WERI-Rb-1 (cell line): Measurements from ENCODE around the gene R3HDM4.
"Not testable (repeated sequence)": the region's sequence is repeated elsewhere in the genome, so short reads cannot be mapped to it uniquely, and the experiment has no call there.

ENCODE experiments used
- DNase-seq: peaks from one replicate; pipeline ENCODE4 v3.0.0-alpha.2; 2020
- H3K27ac ChIP-seq: fragments of 250-450 bp; sonication (Bioruptor Pico); 2 replicates; pipeline ENCODE4 v1.5.1; 2020; ENCODE audit warnings: mild to moderate bottlenecking, moderate library complexity
- H3K27me3 ChIP-seq: fragments of 250-450 bp; sonication (Bioruptor Pico); 2 replicates; pipeline ENCODE4 v1.5.1; 2021; ENCODE audit warnings: mild to moderate bottlenecking, low read depth, moderate library complexity; ENCODE audit not compliant: insufficient read depth, severe bottlenecking
- H3K36me3 ChIP-seq: fragments of 250-450 bp; sonication (Bioruptor Pico); 2 replicates; pipeline ENCODE4 v1.5.1; 2020; ENCODE audit warnings: mild to moderate bottlenecking, moderate library complexity
- H3K4me3 ChIP-seq: 2 replicates; pipeline ENCODE4 v1.5.1; 2011; ENCODE audit warnings: low read depth, mild to moderate bottlenecking, control low read depth, low read length
- H3K9me3 ChIP-seq: fragments of 250-450 bp; sonication (Bioruptor Pico); 2 replicates; pipeline ENCODE4 v1.5.1; 2021; ENCODE audit warnings: mild to moderate bottlenecking, moderate library complexity; ENCODE audit not compliant: severe bottlenecking
- CTCF ChIP-seq: IDR thresholded peaks from 2 replicates; pipeline ENCODE4 v1.5.1; 2011; ENCODE audit warnings: low read depth, mild to moderate bottlenecking, control low read depth, inconsistent platforms, low read length

R3HDM4 gene

GRCh38 chr19:913080-913748 lies at the start of gene R3HDM4:
Gene R3HDM4, minus strand, starts transcription at chr19:913219. Its CDS starts 62 bp downstream, at chr19:913157.
- Histone ChIP-seq H3K36me3 (no peaks in the 10 kb centered on the region; the same call in 1 of the 2 replicates), H3K27ac (peak within 1 kb of the TSS; percentile 45), H3K9me3 (no peaks in the 10 kb centered on the region), H3K27me3 (peaks cover 8% of the 10 kb centered on the region), H3K4me3 (peak within 1 kb of the TSS; percentile 62)
- DNase-seq = peak; percentile 66
- TF ChIP-seq CTCF = no peak

- Histone ChIP-seq H3K27ac (no peak overlapping the region), H3K27me3 (no peaks in the 10 kb centered on the region), H3K4me3 (no peak overlapping the region), H3K9me3 (peaks cover 7% of the 10 kb centered on the region), H3K36me3 (peaks cover 62% of the 10 kb centered on the region)
- DNase-seq = no peak
- TF ChIP-seq CTCF = no peak
Measured at GRCh38 chr19:961866-962620, 49.0 kb upstream of the R3HDM4 start.

GRCh38 chr19:960601-960938 lies 47.6 kb upstream of the R3HDM4 start:
- no peak for DNase-seq
- peaks cover 54% of the 10 kb centered on the region for H3K36me3 ChIP-seq

DNA sequence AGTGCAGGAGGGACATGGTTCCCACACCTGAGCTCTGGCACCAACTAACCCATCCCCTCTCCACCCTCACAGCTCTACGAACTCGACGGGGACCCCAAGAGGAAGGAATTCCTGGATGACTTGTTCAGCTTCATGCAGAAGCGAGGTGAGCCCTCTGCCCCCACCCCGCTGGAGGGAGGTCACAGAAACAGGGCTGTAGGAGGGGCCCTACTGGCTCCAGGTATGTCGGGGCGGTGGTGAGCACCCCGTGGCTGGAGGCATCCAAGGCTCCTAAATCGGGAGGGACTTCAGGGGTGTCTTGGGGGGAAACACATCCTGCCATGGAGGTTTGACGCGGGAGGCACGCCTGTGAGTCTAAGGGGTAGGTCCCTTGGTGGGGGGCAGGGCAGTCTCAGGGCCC lies 47.0 kb upstream of the R3HDM4 start:
- no peak for DNase-seq
- Histone ChIP-seq H3K27ac (no peak overlapping the region), H3K36me3 (peaks cover 48% of the 10 kb centered on the region), H3K9me3 (peaks cover 4% of the 10 kb centered on the region), H3K4me3 (no peak overlapping the region), H3K27me3 (no peaks in the 10 kb centered on the region)
- TF ChIP-seq CTCF = peak; percentile 24; the same call in 1 of the 2 replicates

More at GRCh38 chr19:960601-960938, 47.6 kb upstream of the R3HDM4 start:
- Histone ChIP-seq H3K4me3 (no peak overlapping the region), H3K27me3 (no peaks in the 10 kb centered on the region), H3K27ac (no peak overlapping the region), H3K9me3 (peaks cover 7% of the 10 kb centered on the region)
- TF ChIP-seq CTCF = no peak

DNA sequence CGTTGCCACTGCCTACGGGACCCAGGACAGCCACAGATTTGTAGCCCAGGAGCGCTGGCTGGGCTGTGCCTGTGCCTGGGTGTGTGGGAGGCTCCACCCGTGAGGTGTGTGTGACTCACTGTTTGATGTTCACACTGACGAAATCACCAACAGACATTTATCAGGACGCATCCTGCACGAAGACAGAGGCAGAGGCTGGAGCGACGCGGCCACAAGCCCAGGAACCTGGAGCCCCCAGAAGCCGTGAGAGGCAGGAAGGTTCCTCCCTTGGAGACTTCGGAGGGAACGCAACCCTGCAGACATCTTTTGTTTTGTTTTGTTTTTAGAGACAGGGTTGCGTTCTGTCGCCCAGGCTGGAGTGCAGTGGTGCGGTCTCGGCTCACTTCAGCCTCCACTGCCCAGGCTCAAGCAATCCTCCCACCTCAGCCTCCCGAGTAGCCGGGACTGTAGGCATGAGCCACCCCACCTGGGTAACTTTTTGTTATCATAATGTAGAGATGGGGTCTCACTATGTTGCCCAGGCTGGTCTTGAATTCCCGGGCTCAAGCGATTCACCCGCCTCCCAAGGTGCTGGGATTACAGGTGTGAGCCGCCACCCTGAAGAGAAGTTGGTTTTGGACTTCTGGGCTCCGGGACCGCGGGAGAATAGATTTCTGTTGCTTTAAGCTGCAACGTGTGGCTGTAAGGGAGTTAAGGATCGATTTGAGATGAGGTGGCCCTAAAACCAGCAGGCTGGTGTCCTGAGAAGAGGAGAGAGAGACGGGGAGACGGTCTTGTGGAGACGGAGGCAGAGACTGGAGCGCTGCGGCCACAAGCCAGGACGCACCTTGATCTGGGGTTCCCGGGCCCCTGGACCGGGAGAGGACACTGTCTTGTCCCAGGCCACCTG lies 46.2 kb upstream of the R3HDM4 start:
- no peak for TF ChIP-seq CTCF
- no peak for DNase-seq
- peaks cover 40% of the 10 kb centered on the region for H3K36me3 ChIP-seq

DNA sequence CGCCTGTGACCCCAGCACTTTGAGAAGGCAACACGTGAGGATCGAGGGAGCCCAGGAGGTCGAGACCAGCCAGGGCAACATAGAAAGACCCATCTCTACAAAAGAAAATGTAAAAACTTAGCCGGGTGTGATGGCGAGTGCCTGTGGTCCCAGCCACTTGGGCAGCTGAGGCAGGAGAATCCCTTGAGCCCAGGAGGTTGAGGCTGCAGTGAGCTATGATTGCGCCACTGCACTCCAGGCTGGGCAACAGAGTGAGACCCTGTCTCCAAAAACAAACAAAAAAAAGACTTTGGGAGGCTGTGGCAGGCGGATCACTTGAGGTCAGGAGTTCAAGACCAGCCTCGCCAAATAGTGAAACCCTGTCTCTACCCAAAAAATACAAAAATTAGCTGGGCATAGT lies 44.6 kb upstream of the R3HDM4 start:
- not testable (repeated sequence) for H3K4me3 ChIP-seq, DNase-seq, H3K27me3 ChIP-seq, H3K9me3 ChIP-seq, H3K27ac ChIP-seq
- peaks cover 28% of the 10 kb centered on the region for H3K36me3 ChIP-seq

More for the DNA sequence above, 46.2 kb upstream of the R3HDM4 start:
- Histone ChIP-seq H3K4me3 (no peak overlapping the region), H3K27ac (no peak overlapping the region), H3K27me3 (no peaks in the 10 kb centered on the region), H3K9me3 (no peaks in the 10 kb centered on the region)
